GM19324 (cell line): Measurements from ENCODE around the gene HELZ.
"Not testable (repeated sequence)": the region's sequence is repeated elsewhere in the genome, so short reads cannot be mapped to it uniquely, and the experiment has no call there.

Experiments used
- ATAC-seq: cut with Tn5 transposase; IDR thresholded peaks from one replicate; pipeline ENCODE4 v1.9.1; 2021; ENCODE audit warnings: mild to moderate bottlenecking, moderate library complexity; ENCODE audit not compliant: unreplicated experiment, low FRiP score

Gene HELZ

GRCh38 chr17:67150826-67151225 is 94.2 kb downstream of the HELZ start:
- ATAC-seq, result no peak

- ATAC-seq, result no peak
Measured at GRCh38 chr17:67148352-67148751, 96.6 kb downstream of the HELZ start.

- no peak for ATAC-seq
Measured at GRCh38 chr17:67145183-67145805, 99.7 kb downstream of the HELZ start.

GRCh38 chr17:67143318-67143717 is 101.7 kb downstream of the HELZ start:
- ATAC-seq, result no peak

- ATAC-seq, result not testable (repeated sequence)
Measured at GRCh38 chr17:67142030-67142429, 103.0 kb downstream of the HELZ start.

- no peak for ATAC-seq
Measured at GRCh38 chr17:67139784-67140665, 105.0 kb downstream of the HELZ start.

- ATAC-seq, result no peak
Measured at GRCh38 chr17:67139289-67139688, 105.7 kb downstream of the HELZ start.

GRCh38 chr17:67138392-67138791 is 106.6 kb downstream of the HELZ start:
- no peak for ATAC-seq

GRCh38 chr17:67137860-67138259 is 107.1 kb downstream of the HELZ start:
- no peak for ATAC-seq

- ATAC-seq, result no peak
Measured at GRCh38 chr17:67137026-67137370, 108.0 kb downstream of the HELZ start.

- no peak for ATAC-seq
Measured at GRCh38 chr17:67136191-67137025, 108.6 kb downstream of the HELZ start.

GRCh38 chr17:67133161-67133560 is 111.8 kb downstream of the HELZ start:
- no peak for ATAC-seq

GRCh38 chr17:67132366-67132765 is 112.6 kb downstream of the HELZ start:
- ATAC-seq, result no peak

- no peak for ATAC-seq
Measured at GRCh38 chr17:67130768-67131167, 114.2 kb downstream of the HELZ start.

- ATAC-seq, result no peak
Measured at GRCh38 chr17:67129283-67129682, 115.7 kb downstream of the HELZ start.

GRCh38 chr17:67128700-67129099 is 116.3 kb downstream of the HELZ start:
- no peak for ATAC-seq

GRCh38 chr17:67127925-67128324 is 117.1 kb downstream of the HELZ start:
- ATAC-seq, result no peak

- ATAC-seq, result no peak
Measured at GRCh38 chr17:67126983-67127382, 118.0 kb downstream of the HELZ start.

GRCh38 chr17:67126543-67126942 is 118.5 kb downstream of the HELZ start:
- ATAC-seq, result not testable (repeated sequence)

- ATAC-seq, result no peak
Measured at GRCh38 chr17:67125924-67126323, 119.1 kb downstream of the HELZ start.

- ATAC-seq, result no peak
Measured at GRCh38 chr17:67125417-67125816, 119.6 kb downstream of the HELZ start.
